ENCODE data around the gene ARAF. TPM values are rescaled to one million over a fixed set of nuclear protein-coding genes. Genes with fewer than 3 reads are reported as not detected.

ARAF gene
- total and polyA plus RNA-seq, 2 of the 13 experiments (the other 11 are each of a cell fraction or from before 2014, with no cell fraction given) = 18.0 to 33.1 TPM

DNA sequence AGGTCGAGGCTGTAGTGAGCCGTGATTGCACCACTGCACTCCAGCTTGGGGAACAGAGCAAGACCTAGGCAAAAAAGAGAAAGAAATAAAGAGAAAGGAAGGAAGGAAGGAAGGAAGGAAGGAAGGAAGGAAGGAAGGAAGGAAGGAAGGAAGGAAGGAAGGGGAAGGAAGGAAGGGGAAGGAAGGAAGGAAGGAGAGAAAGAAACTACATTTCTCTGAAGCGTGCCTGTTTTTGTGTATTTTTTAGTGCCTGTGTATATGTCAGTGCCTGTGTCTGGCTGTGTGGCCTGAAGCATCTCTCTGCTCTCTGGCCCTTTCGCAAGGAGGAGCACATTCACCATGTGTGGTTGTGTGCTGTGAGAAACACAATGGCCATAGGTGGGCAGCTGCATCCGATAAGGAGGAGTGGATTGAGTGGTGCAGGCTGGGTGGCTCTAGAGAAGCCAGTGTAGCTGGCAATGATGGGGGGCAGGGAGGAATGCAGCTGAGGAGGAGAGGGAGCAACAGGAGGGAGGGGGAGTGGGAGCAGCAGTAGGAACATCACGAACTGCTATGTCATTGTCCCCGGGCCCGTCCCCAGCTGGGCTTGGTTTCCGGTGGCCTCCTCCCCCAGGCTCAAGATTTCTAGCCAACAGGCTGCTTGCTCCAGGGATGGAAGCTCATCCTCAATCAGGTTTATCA, 47.3 kb downstream of the ARAF start:
- intact Hi-C loops (cut with micrococcal nuclease; ENCODE audit: unreplicated experiment) = no loop called here
- Histone ChIP-seq H3K4me1 (ENCODE audit: insufficient read depth, low read length) (no peaks in the 10 kb centered on the region), H3K4me3 (replicated peaks in 1 of 3; ENCODE audit: insufficient read depth in 1 of 3, low read depth in 2 of 3, low read length in 3 of 3) (no peak overlapping the region), H3K27me3 (ENCODE audit: control insufficient read depth in 1 of 2, insufficient read depth in 2 of 2, low read length in 2 of 2) (no peaks in the 10 kb centered on the region), H3K27ac (ENCODE audit: extremely low read length, insufficient read depth, low read length) (no peak overlapping the region), H4K20me1 (ENCODE audit: insufficient read depth, low read length) (no peaks in the 10 kb centered on the region), H3K4me2 (ENCODE audit: low read depth, low read length) (no peak overlapping the region), H2AFZ (ENCODE audit: low read length) (no peak overlapping the region), H3K36me3 (replicated peaks in 1 of 2; ENCODE audit: control insufficient read depth in 1 of 2, insufficient read depth in 2 of 2, low read length in 2 of 2) (no peaks in the 10 kb centered on the region), H3K9ac (ENCODE audit: insufficient read depth, low read depth, low read length) (no peak overlapping the region), H3K79me2 (ENCODE audit: insufficient read depth, low read length) (no peaks in the 10 kb centered on the region), H3K9me3 (ENCODE audit: low read length) (no peaks in the 10 kb centered on the region)
- ATAC-seq (no peak), FAIRE-seq (no peak), DNase-seq (ENCODE audit: low spot score) (no peak)
- ChIA-PET POLR2A (no interaction called here), CTCF (ENCODE audit: low intra/inter-chr PET ratio, low total read pairs) (no interaction called here)
- in situ Hi-C loops (cut with HindIII; ENCODE audit: extremely low pct_ligation_motif_present, low pct_unique_long_range_greater_than_20kb) = no loop called here
- no peak for TF ChIP-seq ZNF672 (CRISPR knock-in tag; IDR thresholded peaks at IDR 0.05)
- no peak for TF ChIP-seq NR3C1 (CRISPR knock-in tag; IDR thresholded peaks at IDR 0.05)
- 3% methylated on average over 6 of the region's 9 CpGs for WGBS (ENCODE audit: low lambda C conversion rate)
- no TSS peak for BruUV-seq (replicated peaks)

DNA sequence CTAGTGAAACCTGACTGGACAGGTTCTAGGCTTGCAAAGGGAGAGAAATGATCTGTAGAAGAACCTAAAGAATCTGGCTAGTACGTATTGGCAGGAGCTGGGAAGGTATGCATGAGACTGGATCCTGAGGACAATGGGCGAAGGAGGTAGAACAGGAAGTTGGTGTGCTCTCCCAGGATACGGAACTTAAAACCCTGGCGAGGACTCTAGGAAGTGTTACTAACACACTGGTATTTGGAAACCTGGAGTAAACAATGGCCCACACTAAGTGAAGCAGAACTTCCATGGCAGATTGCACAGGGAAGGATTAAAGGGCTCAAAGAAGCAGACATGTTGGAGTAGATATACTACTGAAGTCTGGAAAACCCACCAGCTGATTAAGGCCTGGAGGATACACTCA, 49.5 kb downstream of the ARAF start:
- ATAC-seq (no peak), DNase-seq (ENCODE audit: low spot score) (no peak), FAIRE-seq (no peak)
- Histone ChIP-seq H4K20me1 (ENCODE audit: insufficient read depth, low read length) (no peaks in the 10 kb centered on the region), H3K27me3 (ENCODE audit: control insufficient read depth in 1 of 2, insufficient read depth in 2 of 2, low read length in 2 of 2) (no peaks in the 10 kb centered on the region), H3K4me1 (ENCODE audit: insufficient read depth, low read length) (no peaks in the 10 kb centered on the region), H3K4me2 (ENCODE audit: low read depth, low read length) (no peak overlapping the region), H3K4me3 (replicated peaks in 1 of 3; ENCODE audit: insufficient read depth in 1 of 3, low read depth in 2 of 3, low read length in 3 of 3) (no peak overlapping the region), H3K36me3 (replicated peaks in 1 of 2; ENCODE audit: control insufficient read depth in 1 of 2, insufficient read depth in 2 of 2, low read length in 2 of 2) (no peaks in the 10 kb centered on the region), H3K9ac (ENCODE audit: insufficient read depth, low read depth, low read length) (no peak overlapping the region), H2AFZ (ENCODE audit: low read length) (no peak overlapping the region), H3K9me3 (ENCODE audit: low read length) (no peaks in the 10 kb centered on the region), H3K27ac (ENCODE audit: extremely low read length, insufficient read depth, low read length) (no peak overlapping the region), H3K79me2 (ENCODE audit: insufficient read depth, low read length) (no peaks in the 10 kb centered on the region)
- in situ Hi-C loops (cut with HindIII; ENCODE audit: extremely low pct_ligation_motif_present, low pct_unique_long_range_greater_than_20kb) = no loop called here
- POLR2A ChIA-PET = no interaction called here
- TF ChIP-seq EED (CRISPR knock-in tag; IDR thresholded peaks at IDR 0.05) = no peak
- TF ChIP-seq AKAP8 (CRISPR knock-in tag; IDR thresholded peaks at IDR 0.05) = no peak
- TF ChIP-seq ZNF564 (CRISPR knock-in tag; IDR thresholded peaks at IDR 0.05) = no peak
- TF ChIP-seq NR2C2 (CRISPR knock-in tag; IDR thresholded peaks at IDR 0.05; ENCODE audit: borderline replicate concordance) = no peak
- TF ChIP-seq MTF1 (CRISPR knock-in tag; IDR thresholded peaks at IDR 0.05) = no peak
- TF ChIP-seq KDM5B (CRISPR knock-in tag; IDR thresholded peaks at IDR 0.05; ENCODE audit: borderline replicate concordance) = no peak
- TF ChIP-seq MAZ (IDR thresholded peaks at IDR 0.05; ENCODE audit: borderline replicate concordance, low read depth, low read length) = no peak
- TF ChIP-seq MAZ (CRISPR knock-in tag; IDR thresholded peaks at IDR 0.05; ENCODE audit: low read depth) = no peak
- no peak for TF ChIP-seq POGZ (CRISPR knock-in tag; IDR thresholded peaks at IDR 0.05)
- TF ChIP-seq, protein P1, sequence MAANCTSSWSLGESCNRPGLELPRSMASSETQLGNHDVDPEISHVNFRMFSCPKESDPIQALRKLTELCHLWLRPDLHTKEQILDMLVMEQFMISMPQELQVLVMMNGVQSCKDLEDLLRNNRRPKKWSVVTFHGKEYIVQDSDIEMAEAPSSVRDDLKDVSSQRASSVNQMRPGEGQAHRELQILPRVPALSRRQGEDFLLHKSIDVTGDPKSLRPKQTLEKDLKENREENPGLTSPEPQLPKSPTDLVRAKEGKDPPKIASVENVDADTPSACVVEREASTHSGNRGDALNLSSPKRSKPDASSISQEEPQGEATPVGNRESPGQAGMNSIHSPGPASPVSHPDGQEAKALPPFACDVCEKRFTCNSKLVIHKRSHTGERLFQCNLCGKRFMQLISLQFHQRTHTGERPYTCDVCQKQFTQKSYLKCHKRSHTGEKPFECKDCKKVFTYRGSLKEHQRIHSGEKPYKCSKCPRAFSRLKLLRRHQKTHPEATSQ (CRISPR knock-in tag; IDR thresholded peaks at IDR 0.05; ENCODE audit: borderline replicate concordance) = no peak
- TF ChIP-seq CCAR2 (optimal IDR thresholded peaks at IDR 0.05; ENCODE audit: low read depth, low read length) = no peak
- intact Hi-C loops (cut with micrococcal nuclease; ENCODE audit: unreplicated experiment) = no loop called here
- BruUV-seq (replicated peaks) = no TSS peak
- 44% methylated on average over 4 of the region's 4 CpGs for WGBS (ENCODE audit: low lambda C conversion rate)
- CTCF ChIA-PET (ENCODE audit: low intra/inter-chr PET ratio, low total read pairs) = no interaction called here
